NCI-H526 (cell line): Measurements from ENCODE around the gene GATA1.

Experiments used
- DNase-seq, 2 experiments: peaks; one replicate each; lab custom pipeline; 2025; lab: John Stamatoyannopoulos, UW

Gene GATA1

GRCh38 chrX:48786341-48786800 is at the start of gene GATA1:
Gene GATA1, plus strand, starts transcription at chrX:48786590. Its CDS starts 4,520 bp downstream, at chrX:48791110.
- no peak for DNase-seq

DNA sequence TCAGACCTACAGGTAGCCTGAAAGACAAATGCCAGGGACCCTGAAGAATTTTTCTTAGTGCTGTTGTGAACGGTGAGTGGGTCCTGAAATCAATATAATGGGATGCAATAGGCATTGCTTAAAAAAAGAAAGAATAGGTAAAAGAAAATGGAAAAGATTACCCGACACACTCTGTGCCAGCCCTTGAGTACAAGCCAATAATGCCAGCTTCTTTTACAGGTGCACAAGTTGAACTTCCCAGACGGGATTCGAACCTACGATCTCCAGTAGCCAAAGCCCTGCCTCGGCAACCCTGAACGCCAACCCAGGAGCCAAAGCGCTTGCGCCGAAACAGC is 49.5 kb upstream of the GATA1 start:
- DNase-seq = no peak

DNA sequence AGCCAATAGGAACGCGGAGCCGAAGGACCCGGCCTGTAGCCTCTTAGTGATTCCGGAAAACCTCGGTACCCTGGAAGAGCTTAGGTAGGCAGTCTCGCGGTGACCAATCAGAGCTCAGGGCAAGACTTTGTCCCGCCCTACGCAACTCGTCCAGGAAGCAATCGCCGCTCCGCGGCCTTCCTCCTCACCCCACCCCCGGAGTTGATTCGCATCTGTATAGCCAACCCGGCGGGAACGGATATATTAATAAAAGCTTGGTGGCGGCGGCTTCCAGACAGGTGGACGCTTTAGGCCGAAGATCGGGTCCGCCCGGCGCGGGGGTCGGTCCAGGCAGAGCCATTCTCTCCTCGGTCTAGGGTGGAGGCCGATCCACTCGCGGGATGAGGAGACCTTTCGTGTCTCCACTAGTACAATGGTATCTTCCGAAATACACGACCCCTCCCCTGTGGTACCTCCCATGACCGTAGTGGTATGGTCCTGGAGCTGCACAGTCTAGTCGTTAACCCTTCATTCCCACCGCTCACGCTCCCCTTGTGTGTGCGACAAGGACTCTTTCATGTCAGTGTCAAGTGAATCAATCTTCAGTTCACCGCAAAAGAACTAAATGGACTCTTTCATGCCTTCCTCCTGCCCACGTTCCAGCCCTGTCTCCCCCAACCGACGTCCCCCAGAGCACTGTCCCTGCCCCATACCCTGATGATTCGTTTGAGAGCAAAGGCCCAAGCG is 49.0 kb upstream of the GATA1 start:
- peak; percentile 97 to 98 for DNase-seq

DNA sequence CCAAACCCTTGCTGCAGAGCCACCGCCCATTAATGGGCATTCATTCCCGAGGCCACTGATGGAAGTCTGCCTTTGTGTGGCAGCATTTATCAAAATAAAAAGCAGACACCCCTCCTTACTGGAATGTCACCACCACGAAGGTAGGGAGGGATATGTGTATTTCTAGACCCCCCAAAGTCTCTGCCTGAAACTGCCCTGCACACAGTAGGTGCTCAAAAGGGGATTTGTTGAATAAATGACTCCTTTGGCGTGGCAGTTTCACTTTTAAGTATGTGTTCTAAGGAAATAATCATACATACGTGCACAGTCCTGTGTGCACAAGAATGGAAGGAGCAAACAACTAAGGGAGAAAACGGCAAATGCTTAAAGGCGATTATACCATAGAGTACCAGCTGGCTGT is 48.5 kb upstream of the GATA1 start:
- peak in 1 of 2 experiments; percentile 39 for DNase-seq

DNA sequence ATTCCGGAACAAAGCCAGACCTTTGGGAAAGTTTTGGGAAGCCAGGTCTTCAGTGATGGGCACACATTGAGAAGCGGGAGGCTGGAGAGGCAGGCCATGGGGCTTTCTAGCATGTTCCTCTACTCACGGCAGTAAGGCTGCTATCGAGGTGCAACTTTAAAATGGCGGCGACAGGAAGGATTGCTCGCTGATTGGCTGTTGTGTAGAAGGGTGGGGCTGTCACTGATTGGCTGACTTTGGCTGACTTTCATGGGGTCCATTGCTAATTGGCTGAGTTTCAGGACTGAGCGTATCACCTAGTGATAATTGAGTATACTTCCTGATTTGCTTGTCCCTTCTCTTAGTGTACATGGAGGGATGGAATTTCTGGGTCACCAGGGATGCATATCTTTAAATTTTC is 44.6 kb upstream of the GATA1 start:
- no peak for DNase-seq

GRCh38 chrX:48745222-48745621 is 41.2 kb upstream of the GATA1 start:
- DNase-seq = no peak

GRCh38 chrX:48747415-48748016 is 38.9 kb upstream of the GATA1 start:
- no peak for DNase-seq

GRCh38 chrX:48749182-48749581 is 37.2 kb upstream of the GATA1 start:
- no peak for DNase-seq

DNA sequence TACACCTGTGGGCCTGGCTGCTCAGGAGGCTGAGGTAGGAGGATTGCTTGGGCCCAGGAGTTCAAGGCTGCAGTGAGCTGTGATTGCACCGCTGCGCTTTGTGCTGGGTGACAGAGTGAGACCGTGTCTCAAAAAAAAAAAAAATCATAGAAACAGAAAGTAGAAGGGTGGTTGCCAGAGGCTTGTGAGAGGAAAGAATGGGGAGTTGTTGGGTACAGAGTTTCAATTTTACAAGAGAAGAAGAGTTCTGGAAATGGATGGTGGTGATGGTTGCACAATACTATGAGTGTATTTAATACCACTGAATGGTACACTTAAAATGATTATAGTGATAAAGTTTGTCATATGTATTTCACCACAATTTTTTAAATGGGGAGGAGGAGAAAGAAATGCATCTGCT is 35.0 kb upstream of the GATA1 start:
- DNase-seq = no peak

DNA sequence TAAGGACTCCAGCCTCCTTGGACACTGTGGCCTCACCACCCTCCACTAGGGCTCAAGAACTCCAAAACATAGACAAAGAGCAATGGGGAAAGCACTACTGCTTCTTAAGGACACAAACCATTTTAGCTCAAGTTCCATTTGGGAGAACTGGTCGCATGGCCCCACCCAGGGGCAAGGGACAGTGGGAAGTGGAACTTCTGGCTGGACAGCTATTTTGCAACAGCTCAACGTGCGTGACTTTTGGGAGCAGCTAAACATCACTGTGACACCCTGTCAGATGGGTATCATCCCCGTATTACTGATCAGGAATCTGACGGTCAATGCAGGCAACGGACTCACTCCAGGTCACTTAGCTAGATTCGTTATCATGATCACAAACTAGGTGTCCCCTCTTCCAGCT is 33.9 kb upstream of the GATA1 start:
- DNase-seq = no peak

DNA sequence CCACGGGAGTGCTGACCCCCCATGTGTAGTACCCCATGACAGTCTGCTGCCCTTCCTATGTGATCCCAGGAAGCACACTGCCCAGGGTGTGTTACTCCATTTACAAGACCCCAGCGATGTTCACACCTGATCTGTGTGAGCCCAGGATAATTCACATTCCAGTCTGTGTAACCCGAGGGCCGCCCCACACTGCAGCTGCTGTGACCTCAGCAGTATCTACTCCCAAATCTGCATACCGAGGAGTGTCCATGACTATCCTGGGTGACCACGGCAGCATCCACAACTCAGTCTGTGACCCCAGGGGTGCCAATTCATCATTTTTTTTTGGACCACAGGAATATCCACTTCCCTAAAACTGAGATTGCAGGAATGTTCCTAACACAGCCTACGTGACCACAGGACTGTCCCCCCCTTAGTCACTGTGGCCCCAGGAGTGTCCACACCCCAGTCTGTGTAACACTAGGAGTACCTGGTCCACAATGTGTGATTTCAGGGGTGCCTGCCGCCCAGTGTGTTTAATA is 32.6 kb upstream of the GATA1 start:
- DNase-seq = no peak

- DNase-seq = no peak
Measured at GRCh38 chrX:48754238-48754637, 32.2 kb upstream of the GATA1 start.

DNA sequence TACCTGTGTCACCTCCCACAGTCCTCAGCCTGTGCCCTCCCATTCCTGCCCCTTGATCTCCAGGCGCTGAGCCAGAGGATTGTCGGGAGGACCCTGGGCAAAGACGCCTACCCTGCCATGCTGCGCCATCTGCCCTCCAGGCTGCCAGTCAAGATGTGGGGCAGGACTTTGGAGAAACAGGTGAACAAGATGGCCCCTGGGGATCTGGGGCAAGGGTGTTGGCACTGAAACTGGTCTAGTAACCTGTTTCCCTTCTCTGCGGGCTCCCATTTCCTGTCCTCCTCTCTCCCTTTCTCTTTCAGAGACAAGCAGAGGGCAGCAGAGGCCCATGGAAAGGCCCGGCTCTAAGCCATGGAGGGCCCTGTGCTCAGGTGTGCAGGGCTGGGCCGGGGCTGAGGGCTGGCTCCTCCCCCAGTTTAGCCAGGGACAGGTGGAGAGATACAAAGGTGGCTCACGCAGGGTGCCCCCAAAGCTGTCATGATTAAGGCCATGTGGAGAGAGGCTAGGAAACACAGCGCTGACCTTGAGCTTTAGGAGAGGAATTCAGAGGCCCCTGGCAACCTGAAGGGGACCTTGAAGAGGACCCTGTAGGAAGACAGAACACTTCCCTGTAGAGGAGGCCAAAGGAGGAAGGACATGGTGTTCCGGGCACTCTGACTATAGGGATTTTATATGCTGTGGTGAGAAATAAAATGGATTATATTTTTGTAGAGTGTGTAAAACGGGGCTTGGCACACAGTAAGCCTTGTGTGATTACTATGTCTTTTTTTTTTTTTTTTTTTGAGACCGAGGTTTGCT is 24.5 kb upstream of the GATA1 start, which contains the start of gene GLOD5:
TSS of gene GLOD5 (plus strand) at position 74 of the 798 bp plus-strand sequence. CDS start at position 118, 44 bp downstream.
- DNase-seq = peak; percentile 51 to 78

DNA sequence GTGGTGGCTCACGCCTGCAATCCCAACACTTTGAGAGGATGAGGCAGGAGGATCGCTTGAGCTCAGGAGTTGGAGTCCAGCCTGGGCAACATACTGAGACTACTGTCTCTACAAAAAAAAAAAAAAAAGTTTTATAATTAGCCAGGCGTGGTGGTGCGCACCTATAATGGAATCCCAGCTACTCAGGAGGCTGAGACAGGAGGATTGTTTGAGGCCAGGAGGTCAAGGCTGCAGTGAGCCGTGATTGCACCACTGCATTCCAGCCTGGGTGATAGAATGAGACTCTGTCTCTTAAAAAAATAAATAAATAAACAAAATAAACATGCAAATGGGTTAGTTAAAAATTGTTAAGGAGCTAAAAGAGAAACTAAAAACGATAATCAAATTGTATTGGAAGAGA is 17.2 kb upstream of the GATA1 start:
- DNase-seq = no peak

GRCh38 chrX:48770296-48770695 is 16.1 kb upstream of the GATA1 start:
- DNase-seq = no peak

- DNase-seq = no peak
Measured at GRCh38 chrX:48772602-48773001, 13.8 kb upstream of the GATA1 start.

GRCh38 chrX:48776818-48777439 is 9.5 kb upstream of the GATA1 start:
- DNase-seq = no peak

GRCh38 chrX:48779399-48779798 is 7.0 kb upstream of the GATA1 start:
- DNase-seq = no peak

- no peak for DNase-seq
Measured at GRCh38 chrX:48781705-48782104, 4.7 kb upstream of the GATA1 start.

- no peak for DNase-seq
Measured at GRCh38 chrX:48782216-48782615, 4.2 kb upstream of the GATA1 start.

DNA sequence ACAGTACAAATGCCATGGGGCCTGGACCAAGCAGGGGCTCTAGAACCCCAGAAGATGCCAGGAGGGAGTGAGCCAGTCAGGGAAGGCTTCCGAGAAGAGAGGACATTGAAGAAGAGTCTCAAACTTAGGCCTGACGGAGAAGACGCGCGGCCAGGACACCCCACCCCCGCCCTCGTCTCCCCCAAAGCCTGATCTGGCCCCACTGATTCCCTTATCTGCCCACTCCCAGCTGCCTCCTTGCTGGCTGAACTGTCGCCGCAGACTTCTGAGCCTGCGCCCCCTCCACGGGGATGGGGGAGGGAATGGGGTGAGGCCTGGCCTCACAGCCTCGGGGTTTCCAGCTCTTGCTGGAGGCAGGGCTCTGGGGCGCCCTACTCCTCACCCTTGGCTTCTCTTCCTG is 3.6 kb upstream of the GATA1 start:
- DNase-seq = no peak

GRCh38 chrX:48784726-48785125 is 1.7 kb upstream of the GATA1 start:
- no peak for DNase-seq
